Spinal cord (tissue), 10 donors: Measurements from ENCODE around the gene KIAA0408. TPM values are rescaled to one million over a fixed set of nuclear protein-coding genes. Genes with fewer than 3 reads are reported as not detected.

Experiments
- DNase-seq, 6 donors: peaks; one replicate each; pipeline versions ENCODE4 v3.0.0 to v3.0.0-alpha.2; 2013 to 2015; ENCODE audit warnings: low spot score in 6 of 6, low read depth in 4 of 6
- H3K27ac ChIP-seq: one replicate; pipeline ENCODE4 v1.5.1; 2013; ENCODE audit warnings: low read depth, low read length, control low read depth
- H3K27me3 ChIP-seq: one replicate; pipeline ENCODE4 v1.6.1; 2013; ENCODE audit warnings: low read length; ENCODE audit not compliant: control insufficient read depth, insufficient read depth
- H3K36me3 ChIP-seq: one replicate; pipeline ENCODE4 v1.6.1; 2013; ENCODE audit warnings: low read length; ENCODE audit not compliant: control insufficient read depth, insufficient read depth
- H3K4me1 ChIP-seq: one replicate; pipeline ENCODE4 v1.6.1; 2013; ENCODE audit warnings: low read length; ENCODE audit not compliant: control insufficient read depth, insufficient read depth
- H3K4me3 ChIP-seq: one replicate; pipeline ENCODE4 v1.5.1; 2013; ENCODE audit warnings: low read depth, low read length, control low read depth
- H3K9me3 ChIP-seq: one replicate; pipeline ENCODE4 v1.6.1; 2013; ENCODE audit warnings: low read length; ENCODE audit not compliant: control insufficient read depth, insufficient read depth
- WGBS: methylation state at CpG from one replicate; pipeline ENCODE4 v1.1.5; 2013; ENCODE audit warnings: missing lambda C conversion rate; ENCODE audit not compliant: insufficient coverage; 5-methylcytosine and 5-hydroxymethylcytosine counted together
- polyA plus RNA-seq, 2 donors: library from polyadenylated mRNA; unstranded; fragments of 120-200 nt; gene quantifications; one replicate each; pipeline ENCODE4 v1.2.1, GENCODE V29; 2013; ENCODE audit not compliant: insufficient read length in 2 of 2
- total RNA-seq, 2 donors: library from RNA; depleted of rRNA in 1 of 2; stranded (reverse); fragments of 120-200 nt in 1 of 2; fragments of >200 nt in 1 of 2; gene quantifications; one replicate each; pipeline versions ENCODE4 v1.2.3 to v1.2.4, GENCODE V29; 2013 to 2014
- donor health status: healthy.

Gene KIAA0408
- total and polyA plus RNA-seq, 4 donors = 17.6 to 93.6 (median 65.6) TPM

DNA sequence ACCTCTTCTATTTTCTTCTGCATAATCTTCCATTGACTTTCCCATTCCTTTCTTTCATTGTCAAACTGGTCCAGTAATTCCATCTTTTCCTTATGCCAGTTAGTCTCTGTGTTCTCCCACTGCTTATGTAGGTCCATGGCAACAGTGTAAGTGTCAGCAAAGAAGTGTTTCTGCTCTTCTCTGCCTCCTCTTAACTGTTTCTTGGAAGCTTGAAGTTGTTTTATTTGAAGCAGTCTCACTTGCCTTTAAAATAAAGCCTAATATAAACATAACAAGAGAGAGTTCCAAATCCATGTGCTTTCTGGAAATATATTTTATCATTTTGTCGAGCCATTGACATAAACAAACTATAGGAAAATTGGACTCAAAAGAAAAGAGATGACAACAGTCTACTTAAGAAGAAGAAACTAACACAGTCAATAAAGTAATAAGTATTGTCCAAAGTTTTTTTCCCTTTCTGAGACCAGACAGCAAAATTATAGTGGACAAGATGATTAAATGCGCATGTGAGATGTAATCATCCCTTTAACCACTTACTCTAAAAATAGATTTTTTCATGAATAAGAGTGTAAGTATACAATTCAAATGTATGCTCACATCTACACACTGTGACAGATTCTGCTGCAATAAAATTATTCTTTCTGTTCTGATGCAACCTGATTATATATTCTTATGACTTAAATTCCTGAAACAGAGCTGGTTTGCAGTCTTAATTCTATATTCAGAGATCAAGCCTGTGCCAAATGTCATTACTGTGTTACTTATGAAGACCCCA, 5.2 kb downstream of the KIAA0408 start:
- no peaks in the 10 kb centered on the region for H3K9me3 ChIP-seq
- H3K27me3 ChIP-seq = no peaks in the 10 kb centered on the region
- no peak overlapping the region for H3K4me3 ChIP-seq
- H3K27ac ChIP-seq = no peak overlapping the region
- peaks cover 3% of the 10 kb centered on the region for H3K36me3 ChIP-seq
- peak in 1 of 6 donors; percentile 29 for DNase-seq
- no peaks in the 10 kb centered on the region for H3K4me1 ChIP-seq
- no CpG with 5 or more reads among the region's 2 CpGs for WGBS

DNA sequence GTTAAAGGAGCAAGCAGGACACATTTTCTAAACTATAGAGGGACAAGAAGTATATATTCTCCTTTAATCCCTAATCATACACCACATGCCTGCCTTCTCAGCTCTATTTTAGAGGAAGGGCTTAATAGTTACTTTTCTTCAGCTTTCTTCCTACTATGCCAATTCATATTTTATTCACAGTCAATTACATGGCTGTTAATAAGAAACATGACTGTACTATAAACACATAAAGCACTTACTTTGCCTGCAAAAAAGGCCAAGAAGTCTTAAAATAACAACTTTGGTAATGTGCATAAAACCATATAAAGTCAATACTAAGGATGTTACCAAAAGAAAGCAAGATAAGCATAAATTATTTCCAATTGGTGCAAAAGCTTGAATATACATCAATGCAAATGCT, 6.4 kb downstream of the KIAA0408 start:
- Histone ChIP-seq H3K9me3 (no peaks in the 10 kb centered on the region), H3K4me3 (no peak overlapping the region), H3K27me3 (no peaks in the 10 kb centered on the region), H3K4me1 (no peaks in the 10 kb centered on the region), H3K36me3 (peaks cover 3% of the 10 kb centered on the region), H3K27ac (no peak overlapping the region)
- no peak for DNase-seq

DNA sequence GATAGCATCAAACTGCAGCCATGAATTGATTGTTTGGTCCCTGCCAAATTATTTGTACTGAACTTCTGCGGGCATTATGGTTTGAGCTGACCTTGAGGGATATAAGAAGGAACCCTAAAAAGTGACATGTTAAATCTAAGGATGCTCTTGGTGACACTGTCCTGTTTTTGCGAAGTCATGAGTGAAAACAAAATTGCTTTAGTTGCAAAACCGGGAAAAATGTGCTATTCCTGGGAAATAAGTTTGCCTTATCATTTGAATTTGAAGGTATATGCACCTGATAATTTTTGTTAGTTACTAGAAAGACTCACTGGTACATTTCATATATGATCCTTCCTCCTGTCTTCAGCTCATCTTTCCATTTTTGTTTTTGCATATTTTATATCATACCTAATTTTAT, 7.8 kb downstream of the KIAA0408 start:
- 100% methylated on average over 2 of the region's 3 CpGs for whole genome bisulfite sequencing
- H3K27ac ChIP-seq = no peak overlapping the region

DNA sequence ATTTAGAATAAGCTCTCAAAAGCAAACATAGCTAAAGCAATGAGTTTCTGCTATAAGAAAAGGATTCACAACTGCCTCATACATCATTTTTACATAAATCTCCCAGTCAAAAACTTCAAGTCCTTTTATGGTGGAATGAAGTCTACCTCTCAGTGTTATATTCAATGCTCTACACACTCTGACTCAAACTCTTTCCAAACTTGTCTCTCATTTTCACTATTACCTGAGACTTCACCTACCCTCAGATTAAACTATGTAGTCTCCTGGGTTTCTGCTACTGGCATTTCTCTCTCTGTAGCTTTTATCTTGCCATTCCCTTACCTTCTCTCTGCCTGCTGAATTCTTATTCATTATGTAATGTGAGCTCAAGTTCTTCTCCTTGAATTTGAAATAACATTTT, 11.4 kb downstream of the KIAA0408 start:
- Histone ChIP-seq H3K27ac (no peak overlapping the region), H3K4me1 (no peaks in the 10 kb centered on the region), H3K9me3 (no peaks in the 10 kb centered on the region), H3K4me3 (no peak overlapping the region), H3K27me3 (no peaks in the 10 kb centered on the region), H3K36me3 (peaks cover 3% of the 10 kb centered on the region)
- DNase-seq = no peak

More for the DNA sequence above, 7.8 kb downstream of the KIAA0408 start:
- H3K27me3 ChIP-seq = no peaks in the 10 kb centered on the region
- H3K36me3 ChIP-seq = peaks cover 3% of the 10 kb centered on the region
- H3K4me1 ChIP-seq = no peaks in the 10 kb centered on the region
- no peaks in the 10 kb centered on the region for H3K9me3 ChIP-seq
- no peak for DNase-seq
- no peak overlapping the region for H3K4me3 ChIP-seq

DNA sequence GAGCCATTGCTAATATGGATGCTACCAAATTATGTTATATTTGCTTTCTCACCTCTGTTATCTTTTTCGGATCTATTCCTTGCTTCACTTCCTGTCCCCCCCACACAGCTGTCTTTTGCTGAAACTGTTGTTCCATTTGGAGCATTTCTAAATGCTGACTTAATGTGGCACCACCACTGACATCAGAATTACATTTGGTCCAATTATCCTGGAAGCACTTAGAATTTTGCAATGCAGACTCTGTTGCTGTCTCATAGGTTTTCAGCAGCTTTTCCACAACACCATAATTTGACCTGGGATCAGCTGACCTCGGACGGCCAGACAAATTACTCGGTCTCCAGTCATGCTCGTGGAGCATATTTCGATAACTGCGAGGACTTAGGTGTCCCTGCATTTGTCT, 12.8 kb downstream of the KIAA0408 start:
- Histone ChIP-seq H3K4me1 (no peaks in the 10 kb centered on the region), H3K9me3 (no peaks in the 10 kb centered on the region), H3K36me3 (peaks cover 3% of the 10 kb centered on the region), H3K4me3 (no peak overlapping the region), H3K27ac (no peak overlapping the region), H3K27me3 (no peaks in the 10 kb centered on the region)
- 100% methylated on average over 1 of the region's 7 CpGs for WGBS
- DNase-seq = no peak

DNA sequence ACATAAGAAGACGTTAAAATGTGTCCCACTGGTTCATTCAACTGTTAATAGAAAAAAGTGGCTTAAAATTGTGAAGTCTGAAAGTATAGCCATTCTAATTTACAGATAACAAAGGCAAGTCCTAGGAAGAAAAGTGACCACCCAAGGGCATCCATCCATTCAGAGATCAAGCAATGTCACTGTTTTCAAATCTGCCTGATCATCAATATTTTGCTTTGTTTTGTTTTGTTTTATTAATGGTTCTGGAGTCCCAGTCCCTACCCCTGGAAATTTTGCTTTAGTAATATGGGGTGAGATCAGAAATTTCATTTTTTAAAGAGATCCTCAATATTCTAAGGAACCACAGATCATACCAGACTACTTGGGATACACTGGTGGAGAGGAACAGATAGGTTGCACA, 17.3 kb downstream of the KIAA0408 start:
- DNase-seq = no peak
- no peak overlapping the region for H3K4me3 ChIP-seq
- H3K9me3 ChIP-seq = no peaks in the 10 kb centered on the region
- no peaks in the 10 kb centered on the region for H3K36me3 ChIP-seq
- H3K4me1 ChIP-seq = no peaks in the 10 kb centered on the region
- no peak overlapping the region for H3K27ac ChIP-seq
- no peaks in the 10 kb centered on the region for H3K27me3 ChIP-seq
- no CpG with 5 or more reads among the region's 1 CpG for WGBS

DNA sequence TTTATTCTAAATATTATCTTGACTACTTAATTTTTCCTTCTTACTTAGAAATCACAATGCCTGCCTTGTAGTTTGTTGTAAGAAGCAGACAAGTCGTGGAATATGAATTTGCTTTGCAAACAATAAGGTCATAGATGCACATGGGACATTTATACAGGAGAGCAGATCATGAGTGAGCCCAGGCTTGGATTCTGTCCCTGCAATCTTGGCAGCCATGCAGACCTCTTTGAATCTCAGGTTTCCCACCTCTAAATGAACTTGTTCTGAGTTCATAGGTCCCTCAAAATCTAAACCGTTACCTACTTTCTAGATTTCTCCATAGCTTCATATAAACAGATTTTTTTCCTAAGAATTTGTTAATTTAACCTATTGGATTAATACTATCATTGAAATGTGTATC, 19.5 kb downstream of the KIAA0408 start:
- no peak for DNase-seq
- Histone ChIP-seq H3K4me1 (no peaks in the 10 kb centered on the region), H3K9me3 (no peaks in the 10 kb centered on the region), H3K4me3 (no peak overlapping the region), H3K27ac (no peak overlapping the region), H3K27me3 (no peaks in the 10 kb centered on the region), H3K36me3 (no peaks in the 10 kb centered on the region)
- WGBS = no CpG with 5 or more reads among the region's 2 CpGs

DNA sequence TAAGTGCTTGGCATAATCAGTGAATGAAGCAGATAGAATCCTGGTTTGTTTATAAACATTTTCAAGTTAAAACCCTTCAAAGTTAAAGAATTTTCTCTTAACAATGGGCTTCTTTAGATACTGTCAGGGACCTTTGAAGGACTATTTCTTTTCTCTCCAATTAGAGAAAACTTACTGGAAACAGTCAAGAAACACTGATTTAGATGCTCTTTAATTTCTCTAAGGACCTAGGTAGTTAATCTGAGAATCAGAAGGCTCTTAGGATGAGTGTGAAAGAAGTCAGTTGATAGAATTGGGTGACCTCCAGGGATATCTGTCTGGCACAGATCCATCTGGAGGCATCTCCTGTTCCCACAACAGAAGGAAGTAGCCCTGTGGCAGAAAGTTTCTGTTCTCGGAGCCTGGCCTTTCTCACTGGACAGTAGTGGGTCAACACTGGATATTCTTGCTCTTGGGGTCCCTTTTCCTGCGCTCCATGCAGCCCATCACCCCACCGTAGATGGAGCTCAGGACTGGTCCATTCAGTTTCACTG, 22.5 kb downstream of the KIAA0408 start:
- H3K27ac ChIP-seq = no peak overlapping the region
- no peak for DNase-seq
- no peaks in the 10 kb centered on the region for H3K4me1 ChIP-seq
- H3K4me3 ChIP-seq = no peak overlapping the region
- H3K27me3 ChIP-seq = no peaks in the 10 kb centered on the region
- no peaks in the 10 kb centered on the region for H3K36me3 ChIP-seq
- H3K9me3 ChIP-seq = no peaks in the 10 kb centered on the region
- WGBS = 83% methylated on average over 3 of the region's 3 CpGs

DNA sequence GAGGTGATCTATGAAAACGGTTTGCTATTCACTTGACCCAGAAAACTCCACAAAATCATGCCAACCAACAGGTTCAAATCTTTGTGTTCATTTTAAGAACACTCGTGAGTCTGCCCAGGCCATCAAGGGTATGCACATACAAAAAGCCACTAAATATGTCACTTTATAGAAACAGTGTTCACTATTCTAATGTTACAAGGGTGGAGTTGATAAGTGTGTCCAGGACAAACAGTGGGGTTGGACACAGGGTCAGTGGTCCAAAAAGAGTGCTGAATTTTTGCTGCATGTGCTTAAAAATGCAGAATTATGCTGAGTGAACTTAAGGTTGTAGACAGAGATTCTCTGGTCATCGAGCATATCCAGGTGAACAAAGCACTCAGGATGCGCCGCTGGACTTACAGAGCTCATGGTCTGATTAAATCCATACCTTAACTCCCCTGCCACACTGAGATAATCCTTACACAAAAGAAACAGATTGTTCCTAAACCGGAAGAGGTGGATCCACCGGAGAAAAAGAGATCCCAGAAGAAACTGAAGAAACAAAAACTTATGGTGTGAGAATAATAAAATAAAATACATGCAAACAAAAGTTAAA, 23.5 kb downstream of the KIAA0408 start:
- no peaks in the 10 kb centered on the region for H3K36me3 ChIP-seq
- no peaks in the 10 kb centered on the region for H3K4me1 ChIP-seq
- no peak for DNase-seq
- no peak overlapping the region for H3K27ac ChIP-seq
- WGBS = 89% methylated on average over 4 of the region's 7 CpGs
- no peaks in the 10 kb centered on the region for H3K27me3 ChIP-seq
- no peak overlapping the region for H3K4me3 ChIP-seq
- H3K9me3 ChIP-seq = no peaks in the 10 kb centered on the region

DNA sequence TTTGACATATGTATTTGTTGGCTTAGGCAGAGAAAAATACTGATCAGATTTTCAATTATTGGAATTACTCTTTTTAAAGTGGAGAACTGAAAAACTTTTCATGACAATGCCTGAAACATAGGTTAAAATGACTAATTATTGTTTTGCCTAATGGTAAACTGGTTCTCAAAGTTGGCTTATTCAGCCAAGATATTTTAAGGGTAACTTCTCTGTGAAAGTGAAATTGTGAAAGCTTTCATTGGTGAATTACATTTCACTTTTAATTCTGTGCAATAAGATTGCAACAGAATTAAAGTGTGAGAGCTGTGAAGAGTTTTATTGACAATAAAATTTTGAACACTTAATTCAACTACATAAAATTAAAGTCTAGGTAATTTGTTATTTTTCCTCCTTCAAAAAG, 24.5 kb downstream of the KIAA0408 start:
- no peaks in the 10 kb centered on the region for H3K27me3 ChIP-seq
- H3K4me1 ChIP-seq = no peaks in the 10 kb centered on the region
- no peaks in the 10 kb centered on the region for H3K9me3 ChIP-seq
- no peak overlapping the region for H3K4me3 ChIP-seq
- H3K36me3 ChIP-seq = no peaks in the 10 kb centered on the region
- DNase-seq = no peak
- no peak overlapping the region for H3K27ac ChIP-seq
